Colon (tissue), 2 donors: ENCODE data around the gene LATS2.
"Not testable (repeated sequence)": the region's sequence is repeated elsewhere in the genome, so short reads cannot be mapped to it uniquely, and the experiment has no call there.

ENCODE experiments used
- FAIRE-seq: peaks from 2 replicates; lab custom pipeline; 2012; peaks lifted over from hg19 to GRCh38; lab: Jason Lieb, UNC
- donor health status: control.
- donor health status: control.

The LATS2 gene

GRCh38 chr13:20991741-20992520 is 69.5 kb downstream of the LATS2 start:
- no peak for FAIRE-seq

- FAIRE-seq: no peak
These were observed 70.4 kb downstream of the LATS2 start for GRCh38 chr13:20990910-20991525.

GRCh38 chr13:20989656-20990321 is 71.6 kb downstream of the LATS2 start:
- no peak for FAIRE-seq

GRCh38 chr13:20988909-20989655 is 72.3 kb downstream of the LATS2 start:
- FAIRE-seq: no peak

- no peak for FAIRE-seq
These were observed 73.1 kb downstream of the LATS2 start for GRCh38 chr13:20988033-20988908.

- no peak for FAIRE-seq
These were observed 73.8 kb downstream of the LATS2 start for GRCh38 chr13:20987599-20987998.

- FAIRE-seq: no peak
These were observed 76.5 kb downstream of the LATS2 start for GRCh38 chr13:20984879-20985278.

- no peak for FAIRE-seq
These were observed 78.0 kb downstream of the LATS2 start for GRCh38 chr13:20983386-20983785.

GRCh38 chr13:20981370-20982095 is 79.9 kb downstream of the LATS2 start:
- no peak for FAIRE-seq

- FAIRE-seq: no peak
These were observed 80.5 kb downstream of the LATS2 start for GRCh38 chr13:20980899-20981298.

GRCh38 chr13:20980430-20980829 is 81.0 kb downstream of the LATS2 start:
- FAIRE-seq: no peak

GRCh38 chr13:20977394-20977793 is 84.0 kb downstream of the LATS2 start:
- peak; percentile 78 for FAIRE-seq

GRCh38 chr13:20974981-20975585 is 86.3 kb downstream of the LATS2 start:
- FAIRE-seq: no peak

- FAIRE-seq: no peak
These were observed 87.4 kb downstream of the LATS2 start for GRCh38 chr13:20973886-20974425.

- FAIRE-seq: no peak
These were observed 88.7 kb downstream of the LATS2 start for GRCh38 chr13:20972731-20973130.

GRCh38 chr13:20969182-20969581 is 92.2 kb downstream of the LATS2 start:
- no peak for FAIRE-seq

GRCh38 chr13:20968745-20969144 is 92.6 kb downstream of the LATS2 start:
- FAIRE-seq: no peak

GRCh38 chr13:20967340-20967739 is 94.0 kb downstream of the LATS2 start:
- no peak for FAIRE-seq

- FAIRE-seq: no peak
These were observed 96.5 kb downstream of the LATS2 start for GRCh38 chr13:20964904-20965303.

- FAIRE-seq: not testable (repeated sequence)
These were observed 99.7 kb downstream of the LATS2 start for GRCh38 chr13:20961663-20962062.
